Stimulated activated naive CD8-positive, alpha-beta T cell treated with anti-CD3 and anti-CD28 coated beads, Interleukin-15, amount 100 ng/mL, for 72 hours (primary cell): Measurements from ENCODE around the gene B2M.
"Not testable (repeated sequence)": the region's sequence is repeated elsewhere in the genome, so short reads cannot be mapped to it uniquely, and the experiment has no call there.

Experiments
- ATAC-seq: fragments of 150-1000 bp; cut with Tn5 transposase; 2 replicates; pipeline ENCODE4 v1.10.0; 2021; ENCODE audit warnings: mild to moderate bottlenecking, moderate library complexity
- DNase-seq, 2 donors: peaks; one replicate each; pipeline ENCODE4 v3.0.0; 2021 to 2022
- H3K27ac Mint-ChIP-seq, 2 donors: one replicate each; pipeline ENCODE4 v1.8.0; 2022; ENCODE audit warnings: mild to moderate bottlenecking in 2 of 2, mixed read lengths in 2 of 2, moderate library complexity in 2 of 2
- H3K27me3 Mint-ChIP-seq: one replicate; pipeline ENCODE4 v1.8.0; 2022; ENCODE audit warnings: mixed read lengths
- H3K4me1 Mint-ChIP-seq: one replicate; pipeline ENCODE4 v1.8.0; 2022; ENCODE audit warnings: mild to moderate bottlenecking, mixed read lengths
- H3K4me3 Mint-ChIP-seq, 2 donors: one replicate each; pipeline ENCODE4 v1.8.0; 2022; ENCODE audit warnings: mild to moderate bottlenecking in 2 of 2, mixed read lengths in 2 of 2, moderate library complexity in 1 of 2
- H3K9me3 Mint-ChIP-seq, 2 donors: one replicate each; pipeline ENCODE4 v1.8.0; 2022; ENCODE audit warnings: mixed read lengths in 2 of 2

The B2M gene

GRCh38 chr15:44689318-44689717, 22.0 kb upstream of the B2M start:
- not testable (repeated sequence) for H3K27ac Mint-ChIP-seq, H3K27me3 Mint-ChIP-seq, DNase-seq, ATAC-seq, H3K4me3 Mint-ChIP-seq
- Mint-ChIP-seq H3K4me1 (peaks cover 42% of the 10 kb centered on the region), H3K9me3 (peaks cover 5 to 16% of the 10 kb centered on the region in 2 donors)

GRCh38 chr15:44690245-44690644, 21.1 kb upstream of the B2M start:
- not testable (repeated sequence) for ATAC-seq, DNase-seq, H3K4me3 Mint-ChIP-seq, H3K27me3 Mint-ChIP-seq, H3K27ac Mint-ChIP-seq
- Mint-ChIP-seq H3K4me1 (peaks cover 34% of the 10 kb centered on the region), H3K9me3 (peaks cover 5 to 13% of the 10 kb centered on the region in 2 donors)

GRCh38 chr15:44692659-44693058, 18.7 kb upstream of the B2M start:
- Mint-ChIP-seq H3K9me3 (peaks cover 5 to 10% of the 10 kb centered on the region in 2 donors), H3K27me3 (no peaks in the 10 kb centered on the region), H3K27ac (no peak overlapping the region), H3K4me3 (no peak overlapping the region), H3K4me1 (peaks cover 25% of the 10 kb centered on the region)
- DNase-seq (no peak), ATAC-seq (no peak)

GRCh38 chr15:44694416-44694815, 16.9 kb upstream of the B2M start:
- no peak overlapping the region for H3K27ac Mint-ChIP-seq
- ATAC-seq (no peak), DNase-seq (no peak)
- no peaks in the 10 kb centered on the region for H3K27me3 Mint-ChIP-seq
- H3K4me1 Mint-ChIP-seq, result peaks cover 16% of the 10 kb centered on the region
- no peak overlapping the region for H3K4me3 Mint-ChIP-seq
- H3K9me3 Mint-ChIP-seq, result peaks cover 7 to 9% of the 10 kb centered on the region in 2 donors

GRCh38 chr15:44695294-44695693, 16.0 kb upstream of the B2M start:
- peak overlapping the region in 1 of 2 donors; percentile 2 for H3K27ac Mint-ChIP-seq
- ATAC-seq (no peak), DNase-seq (no peak)
- no peaks in the 10 kb centered on the region for H3K27me3 Mint-ChIP-seq
- peaks cover 16% of the 10 kb centered on the region for H3K4me1 Mint-ChIP-seq
- H3K9me3 Mint-ChIP-seq, result peaks cover 9 to 12% of the 10 kb centered on the region in 2 donors
- no peak overlapping the region for H3K4me3 Mint-ChIP-seq

GRCh38 chr15:44697014-44697413, 14.3 kb upstream of the B2M start:
- H3K4me3 Mint-ChIP-seq, result no peak overlapping the region
- peaks cover 20 to 21% of the 10 kb centered on the region in 2 donors for H3K9me3 Mint-ChIP-seq
- no peak for ATAC-seq
- DNase-seq, result no peak
- H3K27ac Mint-ChIP-seq, result peak overlapping the region in 1 of 2 donors; percentile 19
- H3K4me1 Mint-ChIP-seq, result peaks cover 23% of the 10 kb centered on the region
- no peaks in the 10 kb centered on the region for H3K27me3 Mint-ChIP-seq

GRCh38 chr15:44698641-44699040, 12.7 kb upstream of the B2M start:
- Mint-ChIP-seq H3K4me1 (peaks cover 23% of the 10 kb centered on the region), H3K4me3 (no peak overlapping the region), H3K27ac (no peak overlapping the region), H3K27me3 (no peaks in the 10 kb centered on the region), H3K9me3 (peaks cover 31 to 34% of the 10 kb centered on the region in 2 donors)
- no peak for DNase-seq
- no peak for ATAC-seq

- DNase-seq, H3K4me3 Mint-ChIP-seq, H3K27me3 Mint-ChIP-seq: not testable (repeated sequence)
- peak; percentile 88 for ATAC-seq
- Mint-ChIP-seq H3K4me1 (peaks cover 18% of the 10 kb centered on the region), H3K9me3 (peaks cover 47 to 53% of the 10 kb centered on the region in 2 donors), H3K27ac (peak overlapping the region in 1 of 2 donors; percentile 8)
Measured at GRCh38 chr15:44700676-44701075, 10.6 kb upstream of the B2M start.

GRCh38 chr15:44705986-44706385, 5.3 kb upstream of the B2M start:
- Mint-ChIP-seq H3K27ac (no peak overlapping the region), H3K9me3 (peaks cover 29 to 38% of the 10 kb centered on the region in 2 donors), H3K4me1 (peaks cover 25% of the 10 kb centered on the region), H3K4me3 (no peak overlapping the region), H3K27me3 (no peaks in the 10 kb centered on the region)
- DNase-seq, result no peak
- no peak for ATAC-seq

- peaks cover 28% of the 10 kb centered on the region for H3K4me1 Mint-ChIP-seq
- ATAC-seq, result no peak
Measured at GRCh38 chr15:44706401-44706800, 4.9 kb upstream of the B2M start.

GRCh38 chr15:44706946-44707636, 4.2 kb upstream of the B2M start:
- DNase-seq, result no peak
- H3K9me3 Mint-ChIP-seq, result peaks cover 26 to 32% of the 10 kb centered on the region in 2 donors
- ATAC-seq, result no peak
- no peaks in the 10 kb centered on the region for H3K27me3 Mint-ChIP-seq
- H3K27ac Mint-ChIP-seq, result no peak overlapping the region
- H3K4me1 Mint-ChIP-seq, result peaks cover 35% of the 10 kb centered on the region
- H3K4me3 Mint-ChIP-seq, result no peak overlapping the region

More at GRCh38 chr15:44706401-44706800, 4.9 kb upstream of the B2M start:
- Mint-ChIP-seq H3K27me3 (no peaks in the 10 kb centered on the region), H3K9me3 (peaks cover 28 to 38% of the 10 kb centered on the region in 2 donors), H3K4me3 (no peak overlapping the region), H3K27ac (no peak overlapping the region)
- no peak for DNase-seq

GRCh38 chr15:44710236-44711095, 851 bp upstream of the B2M start:
- peaks cover 55% of the 10 kb centered on the region for H3K4me1 Mint-ChIP-seq
- H3K27ac Mint-ChIP-seq, result peak overlapping the region; percentile 99 to 100
- ATAC-seq (peak; percentile 20), DNase-seq (peak in 1 of 2 donors; percentile 55)
- H3K9me3 Mint-ChIP-seq, result peaks cover 2 to 3% of the 10 kb centered on the region in 2 donors
- H3K4me3 Mint-ChIP-seq, result peak overlapping the region; percentile 97 to 98
- H3K27me3 Mint-ChIP-seq, result no peaks in the 10 kb centered on the region

- ATAC-seq, result peak; percentile 55
- Mint-ChIP-seq H3K9me3 (no peaks in the 10 kb centered on the region), H3K4me3 (peak overlapping the region; percentile 97 to 98), H3K4me1 (peaks cover 69% of the 10 kb centered on the region), H3K27ac (peak overlapping the region; percentile 99 to 100), H3K27me3 (no peaks in the 10 kb centered on the region)
- peak; percentile 77 to 79 for DNase-seq
Measured at GRCh38 chr15:44711743-44712345, 527 bp downstream of the B2M start.

- Mint-ChIP-seq H3K9me3 (no peaks in the 10 kb centered on the region), H3K4me1 (peaks cover 75% of the 10 kb centered on the region), H3K27me3 (no peaks in the 10 kb centered on the region), H3K27ac (peak overlapping the region; percentile 99 to 100), H3K4me3 (peak overlapping the region; percentile 97 to 98)
- ATAC-seq (peak; percentile 49), DNase-seq (peak; percentile 74 to 79)
Measured at GRCh38 chr15:44712346-44713005, 1.2 kb downstream of the B2M start.
